ENCODE results near the gene PLD3.
A peak's percentile ranks its signal among the peaks of the same experiment; 100 is the strongest.

The PLD3 gene

GRCh38 chr19:40335101-40335500 lies 13.4 kb upstream of the PLD3 start:
- DNase-seq = no peak

DNA sequence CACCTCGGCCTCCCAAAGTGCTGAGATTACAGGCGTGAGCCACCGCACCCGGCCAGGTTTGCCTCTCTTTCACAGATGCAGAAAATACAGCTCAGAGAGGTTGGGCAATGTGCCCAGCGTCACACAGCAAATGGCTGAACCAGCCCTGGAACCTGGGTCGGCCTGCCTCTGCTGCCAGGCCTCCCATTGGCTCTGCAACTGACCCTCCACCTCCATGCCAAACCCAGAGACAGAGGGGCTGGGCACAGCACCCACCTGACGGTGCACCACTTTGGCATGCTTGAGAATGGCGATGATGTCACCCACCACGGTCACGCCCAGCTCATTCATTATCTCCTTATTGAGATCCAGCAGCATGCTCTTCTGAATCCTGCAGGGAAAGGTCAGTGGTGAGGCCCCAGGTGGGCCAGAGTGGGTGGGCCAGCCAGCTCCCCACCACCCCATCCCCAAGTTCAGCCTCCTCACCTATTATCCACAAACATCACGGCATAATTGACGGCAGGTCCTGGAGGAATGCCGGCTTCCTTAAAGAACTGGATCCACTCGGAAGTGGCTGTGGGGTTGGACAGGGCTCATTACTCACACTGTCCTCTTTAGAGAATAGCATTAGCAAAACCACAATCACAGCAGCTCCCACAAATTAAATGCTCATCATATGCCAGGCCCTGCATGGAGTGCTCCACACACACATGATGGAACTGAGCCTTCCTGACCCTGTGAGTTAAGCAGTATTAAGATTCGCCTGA lies 12.5 kb upstream of the PLD3 start:
- no peak for DNase-seq

DNA sequence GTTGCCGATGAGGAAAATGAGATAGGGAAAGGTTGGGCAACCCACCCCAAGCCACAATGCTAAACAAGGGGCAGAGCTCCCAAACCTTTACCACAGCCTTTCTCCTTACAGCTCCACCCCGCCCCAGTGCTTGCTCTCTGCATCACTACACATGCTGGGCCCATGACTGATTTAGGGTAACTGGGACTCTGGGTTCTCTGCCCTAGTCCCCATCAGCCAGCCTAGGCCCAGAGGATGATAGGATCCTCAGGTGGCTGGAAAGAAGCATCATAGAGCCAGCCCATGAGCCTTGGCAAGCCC lies 11.9 kb upstream of the PLD3 start:
- DNase-seq = no peak

GRCh38 chr19:40337107-40337506 lies 11.4 kb upstream of the PLD3 start:
- DNase-seq = no peak

- DNase-seq = no peak
Observed at GRCh38 chr19:40337594-40337993, 10.9 kb upstream of the PLD3 start.

- no peak for DNase-seq
Observed at GRCh38 chr19:40339018-40339728, 9.3 kb upstream of the PLD3 start.

DNA sequence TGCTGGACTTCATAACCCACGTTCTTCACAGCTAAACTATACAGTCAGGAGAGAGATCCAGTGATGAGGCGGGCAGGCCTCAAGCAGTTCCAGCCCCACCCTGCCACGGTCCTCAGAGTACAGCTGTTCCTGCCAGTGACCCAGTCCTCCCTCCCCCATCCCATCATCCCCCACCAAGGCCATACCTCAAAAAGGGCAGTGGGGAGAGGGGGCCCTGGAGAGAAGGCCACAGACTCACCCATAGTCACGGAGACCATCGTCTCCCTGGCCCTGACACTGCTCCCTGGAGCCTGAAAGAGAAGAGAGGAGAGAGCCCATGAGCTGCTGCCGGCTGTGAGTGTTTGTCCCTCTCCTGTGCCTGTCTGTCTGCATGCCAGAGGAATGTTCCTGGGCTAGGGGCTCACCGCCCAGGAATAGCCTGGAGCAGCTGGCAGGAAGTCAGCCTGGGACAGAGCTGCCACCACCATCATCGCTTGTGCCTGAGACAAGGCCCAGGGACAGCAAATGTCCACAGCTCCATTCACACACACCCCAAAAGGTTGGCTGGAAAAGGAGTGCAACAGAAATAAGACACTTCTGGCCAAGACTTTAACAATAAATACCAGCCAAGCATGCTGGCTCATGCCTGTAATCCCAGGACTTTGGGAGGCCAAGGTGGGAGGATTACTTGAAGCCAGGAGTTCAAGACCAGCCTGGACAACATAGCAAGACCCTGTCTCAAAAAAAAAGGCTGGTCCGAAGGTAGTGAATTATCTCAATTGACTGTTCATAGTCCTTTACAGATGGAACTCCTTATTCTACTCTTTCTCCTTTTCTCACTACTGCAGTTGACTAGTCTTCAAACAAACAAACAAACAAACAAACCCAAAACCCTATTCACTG lies 6.7 kb upstream of the PLD3 start:
- DNase-seq = no peak

DNA sequence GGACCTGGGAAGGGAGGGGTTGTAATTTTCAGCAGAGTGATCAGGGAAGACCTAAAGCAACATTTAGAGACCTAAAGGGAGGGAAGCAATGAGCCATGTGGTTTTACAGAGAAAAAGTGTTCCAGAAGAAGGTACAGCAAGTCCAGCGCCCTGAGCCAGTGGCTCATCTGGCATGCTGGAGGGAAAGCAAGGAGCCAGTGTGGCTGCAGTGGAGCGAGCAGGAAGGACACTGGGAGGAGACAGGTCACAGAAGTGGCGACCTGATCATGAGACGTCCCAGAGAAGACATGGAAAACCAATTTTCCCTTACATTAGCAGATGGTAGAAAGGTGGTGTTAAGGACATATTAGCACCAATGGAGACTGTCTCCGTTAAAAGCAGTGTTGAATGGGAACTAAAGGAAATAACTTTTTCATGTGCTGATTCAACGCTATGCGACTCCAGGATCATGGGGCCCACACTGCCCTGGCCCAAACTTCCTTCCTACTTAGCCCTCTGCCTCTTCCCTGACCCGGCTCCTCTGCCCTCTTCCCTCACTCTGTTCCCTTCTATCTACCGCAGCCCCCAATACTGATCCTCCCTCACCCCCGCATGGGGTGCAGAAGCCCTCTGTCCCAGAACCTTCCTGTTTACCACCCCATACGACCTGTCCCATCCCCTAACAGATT lies 5.7 kb upstream of the PLD3 start:
- DNase-seq = no peak

DNA sequence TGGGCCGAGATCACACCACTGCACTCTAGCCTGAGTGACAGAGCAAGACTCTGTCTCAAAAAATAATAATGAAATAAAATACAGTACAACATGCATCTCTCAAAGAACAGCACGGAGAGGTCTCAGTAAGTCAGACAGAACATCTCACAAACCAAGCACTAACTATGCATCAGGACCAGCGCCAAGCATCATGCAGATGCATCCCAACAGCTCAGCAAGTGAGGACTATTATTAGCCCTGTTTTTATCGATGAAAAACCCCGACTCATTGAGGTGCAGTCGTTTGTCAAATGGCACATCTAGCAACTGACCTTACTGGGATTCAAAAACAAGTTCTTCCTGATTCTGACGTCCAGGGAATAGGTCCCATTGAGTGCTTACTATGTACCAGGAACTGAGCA lies 4.1 kb upstream of the PLD3 start:
- DNase-seq = no peak

GRCh38 chr19:40348961-40349507 lies 539 bp downstream of the PLD3 start:
- DNase-seq = no peak

GRCh38 chr19:40355975-40356680 lies 7.6 kb downstream of the PLD3 start:
- DNase-seq = no peak

GRCh38 chr19:40356681-40357595 lies 8.4 kb downstream of the PLD3 start:
- DNase-seq = no peak

DNA sequence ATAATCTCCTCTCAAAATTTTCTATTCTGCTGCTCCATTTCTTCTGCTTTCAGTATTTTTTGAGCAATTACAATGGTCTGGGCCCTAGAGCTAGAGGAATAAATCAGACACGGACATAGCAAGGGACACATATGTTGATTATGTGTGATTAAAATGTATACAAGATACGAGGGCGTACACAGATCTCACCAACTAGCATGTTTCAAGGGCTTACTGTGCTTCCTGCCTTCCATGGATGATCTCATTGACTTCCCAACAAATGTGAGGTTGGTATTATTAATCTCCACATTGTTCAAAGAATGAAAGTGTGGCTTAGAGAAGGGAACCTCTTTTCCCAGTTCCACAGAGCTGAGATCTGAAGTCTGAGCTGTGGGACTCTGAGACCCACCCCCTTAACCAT lies 9.1 kb downstream of the PLD3 start:
- DNase-seq = no peak

- peak; percentile 47 for DNase-seq
Observed at GRCh38 chr19:40358773-40359172, 10.3 kb downstream of the PLD3 start.

DNA sequence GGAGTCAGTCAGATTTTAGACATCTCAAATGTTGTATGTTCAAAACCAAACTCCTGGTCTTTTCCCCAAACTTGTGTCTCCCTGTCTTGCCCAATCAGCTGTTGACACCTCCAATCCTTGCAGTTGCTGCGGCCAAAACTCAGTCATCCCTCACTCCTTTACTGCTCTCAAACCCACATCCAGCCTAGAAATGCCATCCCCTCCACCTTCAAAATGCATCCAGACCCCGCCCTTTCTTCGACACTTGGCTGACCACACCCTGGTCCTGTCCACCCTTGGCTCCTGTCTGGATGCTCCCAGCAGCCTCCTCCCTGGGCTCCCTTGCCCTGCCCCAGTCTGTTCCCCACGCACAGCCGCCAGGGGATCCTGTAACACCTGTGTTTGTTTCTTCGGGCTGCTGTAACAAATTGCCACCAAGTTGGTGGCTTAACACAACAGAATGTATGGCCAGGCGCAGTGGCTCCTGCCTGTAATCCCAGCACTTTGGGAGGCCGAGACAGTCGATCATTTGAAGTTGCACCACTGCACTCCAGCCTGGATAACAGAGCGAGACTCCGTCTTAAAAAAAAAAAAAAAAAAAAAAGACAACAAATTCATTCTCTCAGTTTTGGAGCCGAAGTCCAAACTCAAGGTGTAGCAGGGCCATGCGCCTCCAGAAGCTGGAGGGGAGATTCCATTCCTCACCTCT lies 11.7 kb downstream of the PLD3 start:
- no peak for DNase-seq

DNA sequence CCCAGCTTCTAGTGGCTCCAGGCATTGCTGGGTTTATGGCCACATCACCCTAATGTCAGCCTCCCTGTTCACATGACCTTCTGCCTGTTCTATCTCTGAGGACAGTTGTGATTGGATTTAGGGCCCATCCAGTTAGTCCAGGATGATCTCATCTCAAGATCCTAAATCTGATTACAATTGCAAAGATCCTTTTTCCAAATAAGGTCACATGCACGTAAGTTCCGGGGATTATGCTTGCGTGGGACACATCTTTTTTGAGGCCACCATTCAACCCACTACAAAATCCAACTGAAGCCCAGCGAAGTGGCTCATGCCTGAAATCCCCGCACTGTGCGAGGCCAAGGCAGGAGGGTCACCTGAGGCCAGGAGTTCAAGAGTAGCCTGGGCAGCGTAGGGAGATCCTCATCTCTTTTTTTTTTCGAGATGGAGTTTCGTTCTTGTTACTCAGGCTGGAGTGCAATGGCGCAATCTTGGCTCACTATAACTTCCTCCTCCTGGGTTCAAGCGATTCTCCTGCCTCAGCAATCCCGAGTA lies 12.3 kb downstream of the PLD3 start:
- no peak for DNase-seq

DNA sequence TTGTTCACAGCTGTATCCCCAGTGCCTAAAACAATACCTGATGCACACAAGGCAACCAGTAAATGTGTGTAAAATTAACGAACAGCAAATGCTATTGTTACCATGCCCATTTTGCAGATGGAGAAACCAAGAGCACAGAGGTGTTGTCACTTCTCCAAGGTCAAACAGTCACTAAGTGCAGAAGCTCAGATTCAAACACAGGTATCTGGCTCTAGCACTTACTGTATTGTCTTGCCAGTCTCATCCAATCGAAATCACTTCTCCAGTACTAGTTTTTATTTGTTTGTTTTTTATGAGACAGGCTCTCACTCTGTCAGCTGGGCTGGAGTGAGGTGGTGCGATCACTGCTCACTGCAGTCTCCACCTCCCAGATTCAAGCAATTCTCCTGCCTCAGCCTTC lies 13.7 kb downstream of the PLD3 start:
- DNase-seq = no peak

DNA sequence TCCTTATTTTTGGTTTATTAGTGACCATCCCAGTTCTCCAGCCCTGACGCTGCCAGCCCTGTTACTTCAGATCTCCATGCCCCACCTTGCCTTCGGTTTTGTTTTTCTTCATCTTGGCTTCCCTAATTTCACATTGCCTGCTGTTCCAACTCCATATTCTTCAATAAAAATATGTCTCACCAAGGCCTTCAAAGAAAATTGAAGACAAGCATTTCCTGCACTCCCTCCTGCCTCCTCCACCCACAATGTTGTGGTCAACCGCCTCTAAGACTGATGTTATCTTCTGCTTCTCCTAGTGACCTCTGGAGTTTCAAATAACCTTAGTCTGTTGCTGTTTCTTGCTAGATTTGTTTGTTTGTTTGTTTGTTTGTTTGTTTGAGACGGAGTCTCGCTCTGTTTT lies 14.6 kb downstream of the PLD3 start:
- DNase-seq = no peak

DNA sequence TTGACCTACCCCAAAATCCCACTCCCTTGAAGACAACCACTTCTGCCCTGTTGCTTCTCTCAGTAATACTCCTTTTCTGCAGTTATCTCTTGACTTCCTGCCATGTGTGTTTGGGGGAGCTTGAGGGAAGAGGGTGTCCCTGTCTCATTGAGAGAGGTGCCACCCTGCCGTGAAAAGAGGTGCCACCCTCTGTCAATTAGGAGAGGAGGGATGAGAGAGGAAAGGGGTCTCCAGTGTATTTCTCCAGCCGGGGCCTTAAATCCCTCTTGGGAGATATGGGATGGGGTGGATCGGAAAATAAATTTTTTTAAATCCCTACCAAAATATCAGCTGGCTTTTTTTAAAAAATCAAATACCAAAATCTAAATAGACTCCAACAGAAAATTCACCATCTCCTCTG lies 16.5 kb downstream of the PLD3 start:
- no peak for DNase-seq

All from SIG-M5 (cell line).